CD4-positive, alpha-beta T cell treated with Interleukin-15 for 4 hours (primary cell): ENCODE results near the gene AJM1.

Experiments used
- DNase-seq: peaks from one replicate; pipeline ENCODE4 v3.0.0-alpha.2; 2020; ENCODE audit warnings: low spot score

Gene AJM1

GRCh38 chr9:136845465-136846260, 3.4 kb downstream of the AJM1 start:
- DNase-seq, result no peak

- DNase-seq, result no peak
These were observed 4.3 kb downstream of the AJM1 start for GRCh38 chr9:136846376-136847087.

- DNase-seq, result no peak
These were observed 5.0 kb downstream of the AJM1 start for GRCh38 chr9:136847088-136847825.

GRCh38 chr9:136847826-136848392, 5.6 kb downstream of the AJM1 start:
- DNase-seq, result peak; percentile 73

GRCh38 chr9:136848393-136849037, 6.2 kb downstream of the AJM1 start:
- DNase-seq, result peak; percentile 30

- peak; percentile 98 for DNase-seq
These were observed 7.0 kb downstream of the AJM1 start, which contains the start of gene PHPT1 for GRCh38 chr9:136849038-136849959. Gene PHPT1 (plus strand): TSS chr9:136849409. CDS start chr9:136849431, 22 bp downstream.

GRCh38 chr9:136849960-136850865, 7.9 kb downstream of the AJM1 start:
- DNase-seq, result no peak

- no peak for DNase-seq
These were observed 8.8 kb downstream of the AJM1 start for GRCh38 chr9:136850866-136851775.

GRCh38 chr9:136851941-136852663, 9.8 kb downstream of the AJM1 start, which contains the start of gene MAMDC4:
Gene MAMDC4 (plus strand): TSS chr9:136852346. CDS start chr9:136852417, 71 bp downstream.
- DNase-seq, result no peak

GRCh38 chr9:136852664-136853595, 10.7 kb downstream of the AJM1 start:
- no peak for DNase-seq

GRCh38 chr9:136853596-136854112, 11.4 kb downstream of the AJM1 start:
- DNase-seq, result no peak

GRCh38 chr9:136854113-136854841, 12.0 kb downstream of the AJM1 start:
- no peak for DNase-seq

- no peak for DNase-seq
These were observed 12.7 kb downstream of the AJM1 start for GRCh38 chr9:136854842-136855460.

- no peak for DNase-seq
These were observed 13.3 kb downstream of the AJM1 start for GRCh38 chr9:136855461-136856078.

GRCh38 chr9:136856079-136856476, 13.8 kb downstream of the AJM1 start:
- DNase-seq, result no peak
